WTC11 (cell line): ENCODE results near the gene KIF14. TPM values are rescaled to one million over a fixed set of nuclear protein-coding genes. Genes with fewer than 3 reads are reported as not detected.

Experiments used
- ATAC-seq: fragments of 200-7000 bp; cut with Tn5 transposase; 2 replicates; pipeline ENCODE4 v1.10.0; 2021; ENCODE audit warnings: mild to moderate bottlenecking, moderate library complexity
- CTCF ChIA-PET: fragments of 300-600 bp; sonication (Branson Sonifier 250); formaldehyde crosslinking; loops from one replicate; lab custom pipeline; 2021; ENCODE audit warnings: antibody characterized with exemption; lab: Charles Lee
- POLR2A ChIA-PET: fragments of 350-600 bp; sonication (Branson Sonifier 250); formaldehyde crosslinking; loops from one replicate; lab custom pipeline; 2021; ENCODE audit warnings: antibody characterized with exemption; lab: Charles Lee
- DNase-seq: peaks from one replicate; pipeline ENCODE4 v3.0.0; 2021; ENCODE audit warnings: low spot score
- H3K27ac Mint-ChIP-seq: 2 replicates; pipeline ENCODE4 v1.8.0; 2021; ENCODE audit warnings: mixed read lengths
- H3K27me3 Mint-ChIP-seq: 2 replicates; pipeline ENCODE4 v1.8.0; 2021; ENCODE audit warnings: low read depth, mild to moderate bottlenecking, moderate library complexity, mixed read lengths
- H3K36me3 Mint-ChIP-seq: 2 replicates; pipeline ENCODE4 v1.8.0; 2021; ENCODE audit warnings: mixed read lengths
- H3K4me1 Mint-ChIP-seq: 2 replicates; pipeline ENCODE4 v1.8.0; 2022; ENCODE audit warnings: mixed read lengths
- H3K4me3 Mint-ChIP-seq: 2 replicates; pipeline ENCODE4 v1.8.0; 2021; ENCODE audit warnings: mild to moderate bottlenecking, moderate library complexity, mixed read lengths
- H3K9me3 Mint-ChIP-seq: 2 replicates; pipeline ENCODE4 v1.8.0; 2021; ENCODE audit warnings: mixed read lengths
- ATF2 ChIP-seq: sonication (generic); formaldehyde crosslinking; IDR thresholded peaks from 2 replicates; pipeline ENCODE4 v1.8.1; 2022; ENCODE audit warnings: low read depth, missing genetic modification reagents, borderline replicate concordance
- E2F1 ChIP-seq: sonication (generic); formaldehyde crosslinking; IDR thresholded peaks from 2 replicates; pipeline ENCODE4 v1.8.0; 2022; ENCODE audit warnings: mild to moderate bottlenecking, missing genetic modification reagents
- ERG ChIP-seq: fragments of 250-450 bp; sonication (Bioruptor Pico); IDR thresholded peaks from 2 replicates; pipeline ENCODE4 v1.8.0; 2021; ENCODE audit warnings: mild to moderate bottlenecking
- GABPB1 ChIP-seq: sonication (generic); formaldehyde crosslinking; IDR thresholded peaks from 2 replicates; pipeline ENCODE4 v1.8.1; 2023; ENCODE audit warnings: mild to moderate bottlenecking, missing genetic modification reagents
- MXD4 ChIP-seq: fragments of 250-450 bp; sonication (Bioruptor Pico); IDR thresholded peaks from 2 replicates; pipeline ENCODE4 v1.8.0; 2021; ENCODE audit warnings: mild to moderate bottlenecking, moderate library complexity, borderline replicate concordance
- NFE2L1 ChIP-seq: sonication (generic); formaldehyde crosslinking; IDR thresholded peaks from 2 replicates; pipeline ENCODE4 v1.8.1; 2023; ENCODE audit warnings: missing genetic modification reagents
- TEAD4 ChIP-seq: sonication (generic); formaldehyde crosslinking; IDR thresholded peaks from 2 replicates; pipeline ENCODE4 v1.8.0; 2022; ENCODE audit warnings: mild to moderate bottlenecking, missing genetic modification reagents
- ZBTB21 ChIP-seq: sonication (generic); formaldehyde crosslinking; IDR thresholded peaks from 2 replicates; pipeline ENCODE4 v1.8.1; 2023; ENCODE audit warnings: mild to moderate bottlenecking, missing genetic modification reagents, borderline replicate concordance
- ZNF121 ChIP-seq: sonication (generic); formaldehyde crosslinking; IDR thresholded peaks from 2 replicates; pipeline ENCODE4 v1.8.0; 2023; ENCODE audit warnings: missing genetic modification reagents
- ZNF263 ChIP-seq: sonication (generic); formaldehyde crosslinking; IDR thresholded peaks from 2 replicates; pipeline ENCODE4 v1.8.1; 2022; ENCODE audit warnings: low read depth, mild to moderate bottlenecking, moderate library complexity, missing genetic modification reagents
- ZNF317 ChIP-seq: sonication (generic); formaldehyde crosslinking; IDR thresholded peaks from 2 replicates; pipeline ENCODE4 v1.8.1; 2023; ENCODE audit warnings: low read depth, mild to moderate bottlenecking, moderate library complexity, missing genetic modification reagents, borderline replicate concordance
- ZNF396 ChIP-seq: fragments of 250-450 bp; sonication (Bioruptor Pico); IDR thresholded peaks from 2 replicates; pipeline ENCODE4 v1.8.0; 2021; ENCODE audit warnings: mild to moderate bottlenecking, moderate library complexity, borderline replicate concordance
- total RNA-seq: library from RNA; stranded (reverse); gene quantifications from 3 replicates; pipeline ENCODE4 v1.2.3, GENCODE V29; 2021
- TF ChIP-seq, protein P1 (sequence below): sonication (generic); formaldehyde crosslinking; IDR thresholded peaks from 2 replicates; pipeline ENCODE4 v1.8.0; 2023; ENCODE audit warnings: mild to moderate bottlenecking, missing genetic modification reagents
- TF ChIP-seq, protein P2 (sequence below): fragments of 250-450 bp; sonication (Bioruptor Pico); conservative IDR thresholded peaks from 2 replicates; pipeline ENCODE4 v1.9.0; 2021; ENCODE audit warnings: mild to moderate bottlenecking
- TF ChIP-seq, protein P3 (sequence below): sonication (generic); formaldehyde crosslinking; IDR thresholded peaks from 2 replicates; pipeline ENCODE4 v1.8.1; 2022; ENCODE audit warnings: missing genetic modification reagents, borderline replicate concordance
- TF ChIP-seq, protein P4 (sequence below): fragments of 250-450 bp; sonication (Bioruptor Pico); IDR thresholded peaks from 2 replicates; pipeline ENCODE4 v1.9.0; 2021; ENCODE audit warnings: mild to moderate bottlenecking
- TF ChIP-seq, protein P5 (sequence below): sonication (generic); formaldehyde crosslinking; conservative IDR thresholded peaks from 2 replicates; pipeline ENCODE4 v1.8.1; 2022; ENCODE audit warnings: mild to moderate bottlenecking, missing genetic modification reagents

Gene KIF14
- total RNA-seq, 1 experiment from 2014 or later = 24.4 TPM

DNA sequence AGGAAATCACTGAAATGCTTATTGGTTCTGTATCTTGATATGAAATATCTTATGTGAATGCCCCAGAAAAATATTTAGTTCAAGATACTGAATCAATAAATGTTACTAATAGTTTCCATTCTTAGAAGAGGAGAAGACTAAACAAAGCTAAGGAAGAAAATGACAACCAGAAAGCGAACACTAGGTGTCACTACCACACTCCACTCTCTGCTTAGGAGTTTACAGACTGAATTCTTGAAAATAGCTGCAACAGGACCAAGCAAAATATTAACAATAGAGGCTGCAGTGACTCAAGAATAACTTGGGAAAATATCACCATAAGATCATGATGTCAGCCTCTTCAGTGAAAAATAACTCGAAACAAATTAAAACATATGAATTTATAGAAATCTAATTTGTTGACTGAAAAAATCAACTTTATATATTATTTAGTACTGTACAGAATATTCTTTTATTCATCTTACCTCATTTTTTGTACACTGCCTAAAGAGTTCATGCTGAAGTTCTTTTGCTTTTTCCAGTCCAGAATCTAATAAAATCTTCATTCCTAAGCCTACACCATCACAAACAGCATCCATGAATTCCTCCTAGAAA lies 61.6 kb downstream of the KIF14 start:
- ATAC-seq (peak; percentile 58; the same call in 1 of the 2 replicates), DNase-seq (no peak)
- TF ChIP-seq ERG (no peak), NFE2L1 (CRISPR knock-in tag) (no peak), ZBTB21 (CRISPR knock-in tag) (no peak), E2F1 (CRISPR knock-in tag) (no peak), GABPB1 (CRISPR knock-in tag) (no peak), ATF2 (no peak), ZNF263 (CRISPR knock-in tag) (no peak), ZNF317 (CRISPR knock-in tag) (no peak), MXD4 (no peak), ZNF396 (no peak), ZNF121 (CRISPR knock-in tag) (no peak), TEAD4 (no peak)
- TF ChIP-seq, protein P1, sequence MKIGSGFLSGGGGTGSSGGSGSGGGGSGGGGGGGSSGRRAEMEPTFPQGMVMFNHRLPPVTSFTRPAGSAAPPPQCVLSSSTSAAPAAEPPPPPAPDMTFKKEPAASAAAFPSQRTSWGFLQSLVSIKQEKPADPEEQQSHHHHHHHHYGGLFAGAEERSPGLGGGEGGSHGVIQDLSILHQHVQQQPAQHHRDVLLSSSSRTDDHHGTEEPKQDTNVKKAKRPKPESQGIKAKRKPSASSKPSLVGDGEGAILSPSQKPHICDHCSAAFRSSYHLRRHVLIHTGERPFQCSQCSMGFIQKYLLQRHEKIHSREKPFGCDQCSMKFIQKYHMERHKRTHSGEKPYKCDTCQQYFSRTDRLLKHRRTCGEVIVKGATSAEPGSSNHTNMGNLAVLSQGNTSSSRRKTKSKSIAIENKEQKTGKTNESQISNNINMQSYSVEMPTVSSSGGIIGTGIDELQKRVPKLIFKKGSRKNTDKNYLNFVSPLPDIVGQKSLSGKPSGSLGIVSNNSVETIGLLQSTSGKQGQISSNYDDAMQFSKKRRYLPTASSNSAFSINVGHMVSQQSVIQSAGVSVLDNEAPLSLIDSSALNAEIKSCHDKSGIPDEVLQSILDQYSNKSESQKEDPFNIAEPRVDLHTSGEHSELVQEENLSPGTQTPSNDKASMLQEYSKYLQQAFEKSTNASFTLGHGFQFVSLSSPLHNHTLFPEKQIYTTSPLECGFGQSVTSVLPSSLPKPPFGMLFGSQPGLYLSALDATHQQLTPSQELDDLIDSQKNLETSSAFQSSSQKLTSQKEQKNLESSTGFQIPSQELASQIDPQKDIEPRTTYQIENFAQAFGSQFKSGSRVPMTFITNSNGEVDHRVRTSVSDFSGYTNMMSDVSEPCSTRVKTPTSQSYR (CRISPR knock-in tag) = no peak
- TF ChIP-seq, protein P2, sequence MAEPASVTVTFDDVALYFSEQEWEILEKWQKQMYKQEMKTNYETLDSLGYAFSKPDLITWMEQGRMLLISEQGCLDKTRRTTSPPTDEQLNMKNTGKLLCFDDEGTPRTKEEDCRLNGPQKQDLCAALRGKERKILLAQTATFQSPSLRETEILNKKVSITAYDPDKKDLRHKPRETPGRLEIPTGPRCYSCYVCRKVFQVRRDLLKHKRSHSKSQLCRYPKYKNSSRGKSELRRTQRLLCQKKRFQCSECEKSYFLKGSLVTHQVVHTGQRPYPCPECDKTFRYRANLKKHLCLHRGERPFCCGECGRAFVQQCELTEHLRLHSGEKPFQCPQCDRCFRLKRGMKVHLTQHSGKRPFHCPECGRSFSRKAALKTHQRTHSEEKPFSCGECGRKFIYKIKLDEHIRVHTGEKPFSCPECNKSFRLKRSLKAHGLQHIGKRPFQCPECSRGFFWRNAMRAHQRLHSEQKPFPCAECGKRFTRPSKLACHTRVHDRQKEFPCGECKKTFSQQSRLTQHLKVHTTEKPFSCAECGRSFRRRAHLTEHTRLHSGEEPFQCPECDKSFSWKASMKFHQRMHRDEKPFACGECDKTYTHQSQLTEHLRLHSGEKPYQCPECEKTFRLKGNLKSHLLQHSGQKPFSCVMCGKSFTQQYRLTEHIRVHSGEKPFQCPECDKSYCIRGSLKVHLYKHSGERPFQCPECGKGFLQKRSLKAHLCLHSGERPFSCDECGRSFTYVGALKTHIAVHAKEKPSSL = no peak
- TF ChIP-seq, protein P3, sequence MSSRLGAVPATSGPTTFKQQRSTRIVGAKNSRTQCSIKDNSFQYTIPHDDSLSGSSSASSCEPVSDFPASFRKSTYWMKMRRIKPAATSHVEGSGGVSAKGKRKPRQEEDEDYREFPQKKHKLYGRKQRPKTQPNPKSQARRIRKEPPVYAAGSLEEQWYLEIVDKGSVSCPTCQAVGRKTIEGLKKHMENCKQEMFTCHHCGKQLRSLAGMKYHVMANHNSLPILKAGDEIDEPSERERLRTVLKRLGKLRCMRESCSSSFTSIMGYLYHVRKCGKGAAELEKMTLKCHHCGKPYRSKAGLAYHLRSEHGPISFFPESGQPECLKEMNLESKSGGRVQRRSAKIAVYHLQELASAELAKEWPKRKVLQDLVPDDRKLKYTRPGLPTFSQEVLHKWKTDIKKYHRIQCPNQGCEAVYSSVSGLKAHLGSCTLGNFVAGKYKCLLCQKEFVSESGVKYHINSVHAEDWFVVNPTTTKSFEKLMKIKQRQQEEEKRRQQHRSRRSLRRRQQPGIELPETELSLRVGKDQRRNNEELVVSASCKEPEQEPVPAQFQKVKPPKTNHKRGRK = no peak
- TF ChIP-seq, protein P4, sequence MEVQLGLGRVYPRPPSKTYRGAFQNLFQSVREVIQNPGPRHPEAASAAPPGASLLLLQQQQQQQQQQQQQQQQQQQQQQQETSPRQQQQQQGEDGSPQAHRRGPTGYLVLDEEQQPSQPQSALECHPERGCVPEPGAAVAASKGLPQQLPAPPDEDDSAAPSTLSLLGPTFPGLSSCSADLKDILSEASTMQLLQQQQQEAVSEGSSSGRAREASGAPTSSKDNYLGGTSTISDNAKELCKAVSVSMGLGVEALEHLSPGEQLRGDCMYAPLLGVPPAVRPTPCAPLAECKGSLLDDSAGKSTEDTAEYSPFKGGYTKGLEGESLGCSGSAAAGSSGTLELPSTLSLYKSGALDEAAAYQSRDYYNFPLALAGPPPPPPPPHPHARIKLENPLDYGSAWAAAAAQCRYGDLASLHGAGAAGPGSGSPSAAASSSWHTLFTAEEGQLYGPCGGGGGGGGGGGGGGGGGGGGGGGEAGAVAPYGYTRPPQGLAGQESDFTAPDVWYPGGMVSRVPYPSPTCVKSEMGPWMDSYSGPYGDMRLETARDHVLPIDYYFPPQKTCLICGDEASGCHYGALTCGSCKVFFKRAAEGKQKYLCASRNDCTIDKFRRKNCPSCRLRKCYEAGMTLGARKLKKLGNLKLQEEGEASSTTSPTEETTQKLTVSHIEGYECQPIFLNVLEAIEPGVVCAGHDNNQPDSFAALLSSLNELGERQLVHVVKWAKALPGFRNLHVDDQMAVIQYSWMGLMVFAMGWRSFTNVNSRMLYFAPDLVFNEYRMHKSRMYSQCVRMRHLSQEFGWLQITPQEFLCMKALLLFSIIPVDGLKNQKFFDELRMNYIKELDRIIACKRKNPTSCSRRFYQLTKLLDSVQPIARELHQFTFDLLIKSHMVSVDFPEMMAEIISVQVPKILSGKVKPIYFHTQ (CRISPR knock-in tag) = no peak
- TF ChIP-seq, protein P5, sequence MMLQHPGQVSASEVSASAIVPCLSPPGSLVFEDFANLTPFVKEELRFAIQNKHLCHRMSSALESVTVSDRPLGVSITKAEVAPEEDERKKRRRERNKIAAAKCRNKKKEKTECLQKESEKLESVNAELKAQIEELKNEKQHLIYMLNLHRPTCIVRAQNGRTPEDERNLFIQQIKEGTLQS = no peak
- peaks cover 17% of the 10 kb centered on the region for H3K4me1 Mint-ChIP-seq
- no peaks in the 10 kb centered on the region for H3K27me3 Mint-ChIP-seq
- no peak overlapping the region for H3K4me3 Mint-ChIP-seq
- ChIA-PET POLR2A (interaction anchor here (0.6 kb wide), 1 partner anchor 328 kb away, joined by 9 read pairs; no protein-coding TSS in a partner anchor), CTCF (interaction anchor here (0.5 to 2.3 kb wide), 34 partner anchors 8 to 560 kb away, joined by 3 to 20 read pairs (median 4); partner anchors contain the start of genes DDX59 and GPR25)
- peaks cover 14% of the 10 kb centered on the region for H3K36me3 Mint-ChIP-seq
- no peak overlapping the region for H3K27ac Mint-ChIP-seq
- H3K9me3 Mint-ChIP-seq = no peaks in the 10 kb centered on the region
